Measurements from ENCODE around the gene RPTOR. TPM values are rescaled to one million over a fixed set of nuclear protein-coding genes. Genes with fewer than 3 reads are reported as not detected.
A peak's percentile ranks its signal among the peaks of the same experiment; 100 is the strongest.

RPTOR gene
- total RNA-seq, 1 donor from 2014 or later, result 62.4 TPM

DNA sequence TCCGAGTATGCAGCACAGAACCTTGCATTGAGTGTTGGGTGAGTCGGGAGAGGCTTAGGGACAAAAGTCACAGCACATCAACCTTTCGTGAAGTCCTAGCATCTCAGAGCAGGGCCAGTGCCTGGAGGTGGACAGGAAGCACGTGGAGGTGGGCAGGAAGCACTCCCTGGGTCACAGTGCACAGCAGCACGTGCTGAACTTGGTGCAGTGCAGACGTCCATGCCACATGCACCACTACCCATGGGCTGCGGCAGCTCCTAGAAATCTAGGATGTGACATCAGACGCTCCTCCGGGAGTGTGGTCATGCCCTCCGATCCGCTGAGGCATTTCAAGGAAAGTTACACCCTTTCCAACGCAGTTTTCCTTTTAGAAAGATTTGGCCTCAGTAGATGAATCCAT lies 363.6 kb downstream of the RPTOR start:
- H3K27ac Mint-ChIP-seq, result no peak overlapping the region
- DNase-seq (ENCODE audit: low spot score), result no peak
- intact Hi-C loops (cut with micrococcal nuclease), result no loop called here

DNA sequence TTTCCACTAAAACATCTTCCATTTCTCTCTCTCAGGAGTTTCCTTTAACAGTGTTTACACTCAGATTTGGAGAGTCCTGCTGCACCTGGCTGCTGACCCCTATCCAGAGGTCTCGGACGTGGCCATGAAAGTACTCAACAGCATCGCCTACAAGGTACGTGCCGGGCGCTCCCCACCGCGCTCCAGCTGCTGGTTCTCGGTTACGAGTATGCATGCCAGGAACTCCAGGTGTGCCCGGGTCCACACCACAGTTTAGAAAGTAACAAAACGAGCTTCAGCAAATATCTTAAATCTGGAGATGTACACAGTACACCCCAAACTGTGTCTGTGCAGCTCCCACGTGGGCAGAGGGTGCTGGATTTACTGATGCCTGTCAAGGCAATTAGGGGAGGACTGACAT lies 364.1 kb downstream of the RPTOR start:
- H3K4me1 Mint-ChIP-seq (ENCODE audit: low read depth), result no peaks in the 10 kb centered on the region

More for the DNA sequence above, 363.6 kb downstream of the RPTOR start:
- H3K9me3 Mint-ChIP-seq, result no peaks in the 10 kb centered on the region
- H3K4me3 Mint-ChIP-seq (ENCODE audit: low read depth), result no peak overlapping the region
- H3K4me1 Mint-ChIP-seq (ENCODE audit: low read depth), result no peaks in the 10 kb centered on the region
- H3K36me3 Mint-ChIP-seq (ENCODE audit: low read depth), result peaks cover 57% of the 10 kb centered on the region
- H3K27me3 Mint-ChIP-seq (ENCODE audit: low read depth), result no peaks in the 10 kb centered on the region

DNA sequence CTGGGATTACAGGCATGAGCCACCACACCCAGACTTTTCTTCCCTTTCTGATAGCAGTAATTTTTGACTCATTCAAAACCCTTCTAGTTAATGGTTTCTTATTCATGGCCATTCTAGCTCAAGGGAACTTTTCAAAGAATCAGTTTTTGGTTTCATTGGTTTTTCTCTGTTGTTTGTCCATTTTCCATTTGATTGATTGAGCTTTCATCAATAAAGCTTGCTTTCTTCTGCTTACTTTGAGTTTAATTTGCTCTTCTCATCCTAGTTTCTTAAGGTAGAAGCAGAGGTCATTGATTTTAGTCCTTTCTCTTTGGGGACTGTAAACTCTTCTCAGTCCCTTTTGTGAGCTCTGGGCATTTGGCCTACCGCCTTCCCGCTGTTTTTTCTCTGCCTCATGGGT lies 365.0 kb downstream of the RPTOR start:
- Mint-ChIP-seq H3K4me3 (ENCODE audit: low read depth) (no peak overlapping the region), H3K36me3 (ENCODE audit: low read depth) (peaks cover 66% of the 10 kb centered on the region), H3K27ac (no peak overlapping the region), H3K9me3 (no peaks in the 10 kb centered on the region), H3K4me1 (ENCODE audit: low read depth) (no peaks in the 10 kb centered on the region), H3K27me3 (ENCODE audit: low read depth) (no peaks in the 10 kb centered on the region)
- DNase-seq (ENCODE audit: low spot score), result no peak
- intact Hi-C loops (cut with micrococcal nuclease), result no loop called here

More for the DNA sequence above, 364.1 kb downstream of the RPTOR start:
- no peak overlapping the region for H3K27ac Mint-ChIP-seq
- no peak overlapping the region for H3K4me3 Mint-ChIP-seq (ENCODE audit: low read depth)
- H3K36me3 Mint-ChIP-seq (ENCODE audit: low read depth), result peaks cover 63% of the 10 kb centered on the region
- intact Hi-C loops (cut with micrococcal nuclease), result no loop called here
- H3K9me3 Mint-ChIP-seq, result no peaks in the 10 kb centered on the region
- H3K27me3 Mint-ChIP-seq (ENCODE audit: low read depth), result no peaks in the 10 kb centered on the region
- DNase-seq (ENCODE audit: low spot score), result no peak

DNA sequence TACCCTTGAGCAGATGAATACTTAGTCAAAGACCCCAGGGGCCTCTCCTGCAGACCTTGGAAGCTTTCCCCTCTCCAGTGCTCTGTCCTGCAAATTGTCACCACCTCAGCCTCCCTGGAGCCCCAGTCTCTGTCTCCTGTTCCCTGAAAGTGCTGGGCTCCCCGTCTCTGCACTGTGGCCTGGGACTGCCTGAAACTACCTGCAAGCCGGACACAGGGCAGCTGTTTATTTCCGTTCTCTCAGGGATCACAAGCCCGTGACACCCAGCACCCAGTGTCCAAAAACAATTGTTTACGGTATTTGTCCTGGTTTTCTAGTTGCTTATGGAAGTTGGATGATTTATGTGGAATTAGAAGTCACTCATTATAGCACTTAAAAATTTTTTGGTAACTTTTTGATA lies 365.4 kb downstream of the RPTOR start:
- Mint-ChIP-seq H3K4me1 (ENCODE audit: low read depth) (no peaks in the 10 kb centered on the region), H3K27ac (no peak overlapping the region), H3K27me3 (ENCODE audit: low read depth) (no peaks in the 10 kb centered on the region), H3K4me3 (ENCODE audit: low read depth) (no peak overlapping the region), H3K36me3 (ENCODE audit: low read depth) (peaks cover 67% of the 10 kb centered on the region), H3K9me3 (no peaks in the 10 kb centered on the region)
- intact Hi-C loops (cut with micrococcal nuclease), result no loop called here
- no peak for DNase-seq (ENCODE audit: low spot score)

DNA sequence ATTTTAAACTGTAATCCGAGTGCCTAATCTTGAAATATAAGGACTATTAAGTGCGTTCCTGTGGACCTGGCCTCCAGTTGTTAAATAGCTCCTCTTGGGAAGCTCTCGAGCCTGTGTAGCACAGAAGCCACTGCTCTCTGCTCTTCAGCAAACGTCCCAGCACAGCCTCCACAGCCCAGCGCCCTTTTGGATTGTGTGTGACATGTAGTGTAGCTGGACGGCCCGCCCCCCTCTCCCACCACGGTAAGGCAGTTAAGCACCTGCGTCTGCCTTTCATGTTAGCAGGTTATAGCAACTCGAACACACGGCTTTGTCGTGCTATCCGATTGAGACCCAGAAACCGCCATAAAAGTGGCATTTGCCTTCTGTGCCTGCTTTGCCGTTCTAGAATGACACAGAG lies 367.8 kb downstream of the RPTOR start:
- intact Hi-C loops (cut with micrococcal nuclease), result no loop called here
- no peaks in the 10 kb centered on the region for H3K4me1 Mint-ChIP-seq (ENCODE audit: low read depth)
- H3K36me3 Mint-ChIP-seq (ENCODE audit: low read depth), result peaks cover 78% of the 10 kb centered on the region
- H3K27ac Mint-ChIP-seq, result no peak overlapping the region
- H3K4me3 Mint-ChIP-seq (ENCODE audit: low read depth), result no peak overlapping the region
- DNase-seq (ENCODE audit: low spot score), result no peak
- no peaks in the 10 kb centered on the region for H3K9me3 Mint-ChIP-seq
- H3K27me3 Mint-ChIP-seq (ENCODE audit: low read depth), result no peaks in the 10 kb centered on the region

DNA sequence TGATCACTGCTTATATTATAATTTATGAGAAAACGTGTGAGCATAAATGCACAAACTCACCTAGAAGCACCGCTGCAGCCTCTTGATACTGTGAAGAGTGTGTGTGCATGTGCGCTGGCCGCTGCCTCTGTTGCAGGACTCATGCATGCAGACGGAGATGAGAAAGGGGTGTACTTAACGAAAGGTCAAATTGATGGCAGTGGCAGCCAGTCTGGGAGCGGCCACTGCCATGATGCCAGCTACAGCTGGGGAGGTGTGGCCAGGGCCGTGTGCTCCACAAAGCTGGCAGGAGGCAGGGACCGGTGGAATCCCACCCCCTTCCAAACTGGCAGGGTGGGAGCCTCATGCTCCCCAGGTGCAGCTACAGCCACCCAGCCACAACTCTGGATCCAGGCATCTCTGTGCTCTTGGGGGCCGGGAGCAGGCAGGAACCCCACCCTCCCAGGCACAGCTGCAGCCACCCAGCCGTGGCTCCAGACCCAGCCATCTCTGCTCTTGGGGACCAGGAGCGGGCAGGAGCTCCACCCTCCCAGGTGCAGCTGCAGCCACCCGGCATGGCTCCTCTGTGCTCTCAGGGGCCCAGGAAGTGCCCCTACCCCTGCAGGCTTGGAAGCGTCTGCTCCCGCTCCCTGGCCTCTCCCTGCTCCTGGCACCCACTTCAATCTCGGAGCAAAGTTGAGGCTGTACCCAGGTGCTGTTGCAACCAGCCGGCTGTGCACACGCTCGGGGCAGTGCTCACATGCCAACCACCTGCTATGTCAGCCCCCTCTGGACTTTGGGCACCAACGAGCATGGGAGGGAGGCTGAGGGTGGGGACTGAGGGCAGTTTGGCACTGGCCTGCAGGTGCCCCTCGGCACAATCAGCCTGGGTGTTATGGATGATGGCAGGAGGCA lies 369.5 kb downstream of the RPTOR start:
- intact Hi-C loops (cut with micrococcal nuclease), result no loop called here
- H3K9me3 Mint-ChIP-seq, result no peaks in the 10 kb centered on the region
- no peaks in the 10 kb centered on the region for H3K27me3 Mint-ChIP-seq (ENCODE audit: low read depth)
- H3K27ac Mint-ChIP-seq, result no peak overlapping the region
- peaks cover 73% of the 10 kb centered on the region for H3K36me3 Mint-ChIP-seq (ENCODE audit: low read depth)
- H3K4me1 Mint-ChIP-seq (ENCODE audit: low read depth), result no peaks in the 10 kb centered on the region
- no peak overlapping the region for H3K4me3 Mint-ChIP-seq (ENCODE audit: low read depth)
- DNase-seq (ENCODE audit: low spot score), result no peak

DNA sequence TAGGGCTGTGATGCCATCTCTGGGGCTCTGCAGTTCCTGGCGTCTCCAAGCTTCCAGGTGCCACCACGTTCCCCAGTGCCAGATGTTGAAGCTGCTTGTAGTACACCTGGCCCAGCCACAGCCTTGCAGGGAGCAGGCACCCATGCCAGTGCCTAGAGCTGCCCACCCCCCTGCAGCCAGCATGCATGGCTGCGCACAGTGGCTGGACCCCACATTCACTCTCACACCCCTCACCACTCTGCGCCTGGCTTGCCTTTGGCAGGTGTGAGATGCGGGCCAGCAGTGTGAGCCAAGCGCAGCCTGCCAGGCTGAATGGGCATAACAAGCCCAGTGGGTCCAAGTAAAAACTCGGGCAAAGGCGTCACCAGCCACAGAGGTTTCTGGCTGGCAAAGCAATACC lies 371.6 kb downstream of the RPTOR start:
- intact Hi-C loops (cut with micrococcal nuclease), result no loop called here
- Mint-ChIP-seq H3K4me1 (ENCODE audit: low read depth) (no peaks in the 10 kb centered on the region), H3K27me3 (ENCODE audit: low read depth) (no peaks in the 10 kb centered on the region), H3K9me3 (no peaks in the 10 kb centered on the region), H3K27ac (no peak overlapping the region), H3K36me3 (ENCODE audit: low read depth) (peaks cover 58% of the 10 kb centered on the region), H3K4me3 (ENCODE audit: low read depth) (no peak overlapping the region)
- DNase-seq (ENCODE audit: low spot score), result no peak

DNA sequence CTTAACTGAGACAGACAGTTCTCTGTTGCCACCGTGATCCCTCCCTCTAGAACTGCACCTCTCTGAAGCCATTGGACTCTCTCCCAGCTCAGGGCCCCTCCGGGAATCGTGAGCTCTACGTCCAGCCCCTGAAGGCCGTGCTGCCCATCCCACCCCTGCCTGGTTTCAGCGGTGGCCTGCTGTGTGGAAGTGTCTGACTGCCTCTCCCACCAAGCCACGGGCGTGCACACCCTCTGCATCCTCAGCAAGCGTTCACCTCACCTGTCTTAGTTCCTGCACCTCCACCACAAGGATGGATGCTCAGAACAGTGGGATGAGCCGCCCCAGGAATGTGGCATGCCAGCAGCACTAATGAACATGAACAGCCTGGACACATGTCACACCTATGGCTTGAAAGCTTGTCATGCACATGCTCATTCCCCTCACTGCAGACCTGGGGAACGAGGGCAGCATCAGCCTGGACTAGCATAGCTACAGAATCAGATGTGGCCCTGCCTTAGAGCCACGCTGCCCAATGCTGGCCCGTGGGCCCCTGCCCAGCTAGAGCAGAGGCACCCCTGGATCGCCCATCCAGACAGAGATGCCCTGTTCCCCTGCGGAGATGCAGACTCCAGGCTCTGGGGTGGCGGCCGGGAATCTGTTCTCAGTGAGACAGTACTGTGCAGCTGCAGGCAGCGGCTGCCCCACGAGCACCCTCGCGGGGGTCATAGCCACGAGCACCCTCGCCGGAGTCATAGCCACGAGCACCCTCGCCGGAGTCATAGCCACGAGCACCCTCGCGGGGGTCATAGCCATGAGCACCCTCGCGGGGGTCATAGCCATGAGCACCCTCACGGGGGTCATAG lies 373.3 kb downstream of the RPTOR start:
- no peaks in the 10 kb centered on the region for H3K9me3 Mint-ChIP-seq
- no peaks in the 10 kb centered on the region for H3K27me3 Mint-ChIP-seq (ENCODE audit: low read depth)
- H3K27ac Mint-ChIP-seq, result peak overlapping the region; percentile 12
- intact Hi-C loops (cut with micrococcal nuclease), result no loop called here
- peaks cover 44% of the 10 kb centered on the region for H3K36me3 Mint-ChIP-seq (ENCODE audit: low read depth)
- DNase-seq (ENCODE audit: low spot score), result no peak
- no peak overlapping the region for H3K4me3 Mint-ChIP-seq (ENCODE audit: low read depth)
- no peaks in the 10 kb centered on the region for H3K4me1 Mint-ChIP-seq (ENCODE audit: low read depth)

DNA sequence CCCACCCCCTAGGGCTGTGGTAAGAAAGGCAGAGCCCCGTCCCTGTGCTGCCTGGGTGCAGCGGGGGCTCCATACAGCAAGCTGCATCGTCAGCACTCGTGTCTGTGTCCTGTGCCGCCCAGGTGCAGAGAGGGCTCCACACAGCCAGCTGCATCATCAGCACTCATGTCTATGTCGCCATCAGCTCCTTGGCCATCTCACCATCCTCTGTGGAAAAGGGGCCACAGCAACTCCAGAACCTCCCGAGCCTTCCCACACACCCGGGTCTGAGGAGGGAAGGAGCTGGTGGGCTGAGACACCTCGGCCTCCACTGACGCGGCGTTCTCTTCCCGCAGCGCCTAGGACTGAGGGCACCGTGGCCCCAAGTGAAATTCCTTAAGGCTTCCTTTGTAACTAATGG lies 374.1 kb downstream of the RPTOR start:
- DNase-seq (ENCODE audit: low spot score), result no peak
- Mint-ChIP-seq H3K27ac (no peak overlapping the region), H3K9me3 (no peaks in the 10 kb centered on the region), H3K4me1 (ENCODE audit: low read depth) (no peaks in the 10 kb centered on the region), H3K27me3 (ENCODE audit: low read depth) (no peaks in the 10 kb centered on the region), H3K36me3 (ENCODE audit: low read depth) (peaks cover 38% of the 10 kb centered on the region), H3K4me3 (ENCODE audit: low read depth) (no peak overlapping the region)
- intact Hi-C loops (cut with micrococcal nuclease), result no loop called here

DNA sequence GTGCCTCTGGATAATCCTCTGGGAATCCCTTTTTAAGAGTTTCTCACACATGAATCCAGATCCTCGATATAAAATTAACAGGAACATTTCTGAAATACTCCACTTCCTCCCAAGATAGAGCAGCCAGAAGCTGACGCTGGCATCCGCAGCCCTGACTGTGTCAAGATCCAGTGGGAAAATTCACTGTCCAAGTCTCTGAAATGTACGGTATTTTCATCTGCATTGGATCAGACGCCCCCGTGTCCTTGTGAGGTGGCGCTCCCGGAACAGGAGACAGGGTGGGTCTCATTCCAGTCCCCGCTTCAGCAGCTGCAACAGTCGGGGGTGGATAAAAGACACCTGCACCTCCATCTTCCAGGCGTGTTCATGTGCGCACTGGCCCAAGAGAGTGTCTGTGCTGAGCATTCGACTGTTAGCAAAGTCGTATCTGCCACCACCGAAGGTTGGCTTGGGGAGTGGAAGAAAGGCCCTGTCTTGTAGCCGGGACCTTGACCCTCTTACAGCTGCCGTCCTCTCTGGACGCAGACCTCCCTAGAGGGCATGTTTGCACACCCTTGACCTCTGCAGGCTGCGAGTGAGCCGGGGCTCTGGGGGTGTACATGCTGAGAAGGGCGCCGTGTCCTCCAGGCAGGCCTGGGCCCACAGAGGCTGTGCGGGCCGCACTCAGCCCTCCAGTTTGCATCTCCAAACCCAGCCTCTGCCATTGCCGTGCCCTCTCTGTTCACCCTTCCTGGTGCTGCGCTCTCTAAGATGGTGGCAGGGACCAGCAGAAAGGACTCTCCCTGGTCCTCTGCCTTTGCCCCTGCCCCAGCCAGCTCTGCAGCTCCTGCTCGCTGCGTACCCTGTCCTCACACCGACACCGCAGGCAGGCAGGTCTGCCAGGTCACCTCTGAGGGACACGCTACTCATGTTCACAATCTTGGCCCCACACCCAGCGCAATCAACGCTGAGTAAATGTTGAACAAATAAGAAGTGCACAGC lies 375.0 kb downstream of the RPTOR start:
- DNase-seq (ENCODE audit: low spot score), result no peak
- peaks cover 38% of the 10 kb centered on the region for H3K36me3 Mint-ChIP-seq (ENCODE audit: low read depth)
- no peaks in the 10 kb centered on the region for H3K9me3 Mint-ChIP-seq
- H3K27ac Mint-ChIP-seq, result no peak overlapping the region
- H3K4me1 Mint-ChIP-seq (ENCODE audit: low read depth), result no peaks in the 10 kb centered on the region
- H3K27me3 Mint-ChIP-seq (ENCODE audit: low read depth), result no peaks in the 10 kb centered on the region
- intact Hi-C loops (cut with micrococcal nuclease), result no loop called here
- H3K4me3 Mint-ChIP-seq (ENCODE audit: low read depth), result no peak overlapping the region

DNA sequence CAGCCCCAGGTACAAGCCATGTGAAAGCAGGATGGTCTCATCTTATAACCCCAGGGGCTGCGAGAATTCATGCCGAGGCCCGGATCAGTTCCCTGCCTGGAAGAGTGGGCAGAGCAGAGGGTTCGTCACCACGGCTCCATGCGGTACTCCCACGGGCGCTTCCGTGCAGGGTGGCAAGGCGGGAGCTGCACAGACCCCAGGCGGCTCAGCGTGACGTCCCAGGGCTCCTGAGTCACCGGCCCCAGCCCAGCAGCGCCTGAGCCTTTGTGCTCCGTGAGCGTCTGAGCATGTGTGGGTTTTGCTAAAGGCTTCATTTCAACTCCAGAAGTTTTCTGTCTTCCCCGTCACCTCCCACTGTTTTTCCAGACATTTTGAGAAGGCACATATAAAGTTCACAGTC lies 375.8 kb downstream of the RPTOR start:
- Mint-ChIP-seq H3K4me1 (ENCODE audit: low read depth) (no peaks in the 10 kb centered on the region), H3K36me3 (ENCODE audit: low read depth) (peaks cover 34% of the 10 kb centered on the region), H3K27ac (no peak overlapping the region), H3K27me3 (ENCODE audit: low read depth) (no peaks in the 10 kb centered on the region), H3K9me3 (no peaks in the 10 kb centered on the region), H3K4me3 (ENCODE audit: low read depth) (no peak overlapping the region)
- DNase-seq (ENCODE audit: low spot score), result no peak
- intact Hi-C loops (cut with micrococcal nuclease), result no loop called here

DNA sequence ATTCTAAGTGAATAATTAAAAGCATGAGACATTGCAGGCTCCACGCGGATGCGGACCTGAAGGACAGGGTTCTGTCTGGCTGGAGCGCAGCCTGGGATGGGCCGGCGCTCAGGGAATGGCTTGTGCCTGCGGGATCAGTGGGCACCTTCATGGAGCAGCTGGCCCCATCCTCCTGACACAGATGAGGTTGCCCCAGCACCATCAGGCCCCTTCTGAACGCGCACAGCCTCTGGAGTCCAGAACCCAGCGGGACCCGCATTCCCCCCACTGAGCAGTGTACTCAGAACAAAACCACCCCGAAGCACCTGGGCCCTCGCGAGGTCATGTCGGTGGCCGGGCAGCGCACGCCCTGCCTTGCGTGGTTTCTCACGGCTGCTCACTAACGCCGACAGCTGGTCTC lies 376.5 kb downstream of the RPTOR start:
- no peaks in the 10 kb centered on the region for H3K4me1 Mint-ChIP-seq (ENCODE audit: low read depth)
- no peaks in the 10 kb centered on the region for H3K27me3 Mint-ChIP-seq (ENCODE audit: low read depth)
- peaks cover 32% of the 10 kb centered on the region for H3K36me3 Mint-ChIP-seq (ENCODE audit: low read depth)
- no peak overlapping the region for H3K4me3 Mint-ChIP-seq (ENCODE audit: low read depth)
- intact Hi-C loops (cut with micrococcal nuclease), result no loop called here
- H3K9me3 Mint-ChIP-seq, result no peaks in the 10 kb centered on the region
- H3K27ac Mint-ChIP-seq, result no peak overlapping the region
- no peak for DNase-seq (ENCODE audit: low spot score)
